HT-29 (cell line): ENCODE results near the gene IMP4. TPM values are rescaled to one million over a fixed set of nuclear protein-coding genes. Genes with fewer than 3 reads are reported as not detected.
A peak's percentile ranks its signal among the peaks of the same experiment; 100 is the strongest.

Experiments
- DNase-seq: peaks from one replicate; pipeline ENCODE4 v3.0.0-alpha.2; 2015; ENCODE audit warnings: low spot score
- total RNA-seq: library from RNA; depleted of rRNA; stranded (reverse); fragments of >200 nt; shearing (Covaris generic); gene quantifications from 2 replicates; pipeline ENCODE4 v1.2.3, GENCODE V29; 2014

IMP4 gene
- total RNA-seq, 1 experiment from 2014 or later, result 170 TPM

GRCh38 chr2:130355578-130356431 lies 13.1 kb downstream of the IMP4 start, which contains the start of gene PTPN18:
Gene PTPN18, plus strand, starts transcription at chr2:130356056. Its CDS starts 52 bp downstream, at chr2:130356108.
- DNase-seq, result peak; percentile 87

DNA sequence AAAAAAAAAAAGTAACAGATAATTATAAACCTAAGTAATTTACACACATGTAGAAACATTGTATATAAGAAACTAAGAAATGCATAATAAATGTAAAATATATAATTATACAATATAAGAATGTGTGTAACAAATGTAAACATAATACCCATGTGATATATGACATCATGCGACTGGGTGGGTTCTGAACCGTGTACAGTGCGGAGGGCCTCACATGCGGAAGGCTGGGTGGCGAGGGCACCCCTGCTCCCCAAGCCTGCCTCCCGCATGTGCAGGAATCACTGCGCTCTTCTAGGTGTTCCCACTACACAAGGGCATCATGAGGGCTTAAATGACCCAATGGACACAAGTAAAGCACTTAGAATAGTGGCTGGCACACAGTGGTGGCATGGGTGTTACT lies 15.2 kb downstream of the IMP4 start:
- no peak for DNase-seq

- no peak for DNase-seq
Measured at GRCh38 chr2:130358420-130359350, 16.0 kb downstream of the IMP4 start.

DNA sequence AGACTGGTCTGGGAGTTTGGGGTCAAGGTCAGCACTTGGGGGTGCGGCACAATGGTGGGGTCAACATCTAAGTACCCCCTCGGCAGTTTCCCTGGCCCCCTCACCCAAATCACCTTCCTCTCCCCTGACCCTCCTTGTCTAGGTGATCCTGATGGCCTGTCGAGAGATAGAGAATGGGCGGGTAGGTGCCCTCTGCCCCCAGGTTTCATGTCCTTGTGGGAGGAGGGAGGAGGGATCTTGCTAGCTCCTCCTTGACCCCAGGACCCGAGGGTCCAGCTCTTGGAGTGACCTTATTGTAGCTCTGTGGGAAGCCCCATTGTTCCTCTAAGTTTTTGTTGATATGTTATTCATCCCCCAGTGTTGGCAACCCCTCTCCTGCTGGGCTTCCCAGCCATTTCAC lies 16.8 kb downstream of the IMP4 start:
- DNase-seq, result no peak

GRCh38 chr2:130363479-130363878 lies 20.8 kb downstream of the IMP4 start:
- DNase-seq, result no peak

DNA sequence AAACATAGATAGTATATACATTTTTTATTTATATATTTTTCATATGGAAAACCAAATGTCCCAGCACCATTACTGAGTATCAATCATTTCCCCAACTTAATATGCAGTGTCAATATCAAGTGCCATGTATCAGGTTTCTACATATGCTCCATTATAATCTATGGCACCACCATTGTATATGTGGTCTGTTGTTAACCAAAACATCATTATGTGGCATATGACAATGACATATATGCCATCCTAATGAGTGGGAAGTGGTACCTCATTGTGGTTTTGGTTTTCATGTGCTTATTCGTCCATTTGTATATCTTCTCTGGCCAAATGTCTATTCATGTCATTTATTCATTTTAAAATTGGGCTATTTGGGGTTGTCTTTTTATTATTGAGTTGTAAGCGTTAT lies 22.4 kb downstream of the IMP4 start:
- no peak for DNase-seq

GRCh38 chr2:130365963-130366362 lies 23.3 kb downstream of the IMP4 start:
- no peak for DNase-seq

DNA sequence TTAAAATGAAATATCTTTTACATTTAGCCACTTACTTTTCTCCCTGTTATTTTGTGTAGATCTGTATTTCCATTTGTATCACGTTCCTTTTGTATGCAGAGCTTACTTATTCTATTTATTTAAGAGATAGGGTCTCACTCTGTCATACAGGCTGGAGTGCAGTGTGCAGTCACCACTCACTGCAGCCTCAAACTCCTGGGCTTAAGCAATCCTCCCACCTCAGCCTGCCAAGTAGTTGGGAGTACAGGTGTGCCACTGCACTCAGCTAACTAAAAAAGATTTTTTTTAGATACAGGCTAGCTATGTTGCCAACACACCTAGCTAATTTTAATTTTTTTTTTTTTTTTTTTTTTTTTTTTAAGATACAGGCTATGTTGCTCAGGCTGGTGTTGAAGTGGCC lies 24.0 kb downstream of the IMP4 start:
- DNase-seq, result no peak

DNA sequence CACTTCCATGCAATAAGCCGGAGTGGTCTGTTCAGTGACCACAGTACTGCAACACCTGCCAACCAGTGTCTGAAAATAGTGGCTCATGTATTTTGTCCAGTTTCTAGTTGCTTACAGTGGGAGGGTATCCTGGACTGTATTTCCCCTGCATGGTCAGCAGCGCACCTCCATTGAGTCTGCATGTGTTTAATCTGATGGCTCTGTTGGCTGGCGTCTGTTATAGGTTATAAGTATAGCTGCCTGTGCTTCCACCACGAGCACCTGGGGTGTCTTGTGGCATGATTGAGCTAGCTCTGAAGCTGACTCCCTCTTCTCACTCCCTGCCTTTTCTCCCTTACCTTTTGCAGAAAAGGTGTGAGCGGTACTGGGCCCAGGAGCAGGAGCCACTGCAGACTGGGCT lies 26.1 kb downstream of the IMP4 start:
- no peak for DNase-seq

GRCh38 chr2:130369311-130369964 lies 26.7 kb downstream of the IMP4 start:
- DNase-seq, result no peak

DNA sequence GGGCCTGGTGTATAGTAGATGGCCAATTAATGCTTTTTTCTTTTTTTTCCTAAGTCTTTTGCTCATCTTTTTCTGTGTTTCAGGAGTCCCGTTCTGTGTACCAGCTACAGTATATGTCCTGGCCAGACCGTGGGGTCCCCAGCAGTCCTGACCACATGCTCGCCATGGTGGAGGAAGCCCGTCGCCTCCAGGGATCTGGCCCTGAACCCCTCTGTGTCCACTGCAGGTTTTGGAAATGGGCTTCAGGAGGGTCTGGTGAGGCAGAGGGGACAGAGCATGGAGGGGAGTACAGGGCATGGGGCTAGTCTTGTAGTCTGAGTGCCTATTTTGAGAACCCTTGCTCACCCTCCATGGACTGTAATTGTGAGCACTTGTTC lies 27.3 kb downstream of the IMP4 start:
- DNase-seq, result no peak

DNA sequence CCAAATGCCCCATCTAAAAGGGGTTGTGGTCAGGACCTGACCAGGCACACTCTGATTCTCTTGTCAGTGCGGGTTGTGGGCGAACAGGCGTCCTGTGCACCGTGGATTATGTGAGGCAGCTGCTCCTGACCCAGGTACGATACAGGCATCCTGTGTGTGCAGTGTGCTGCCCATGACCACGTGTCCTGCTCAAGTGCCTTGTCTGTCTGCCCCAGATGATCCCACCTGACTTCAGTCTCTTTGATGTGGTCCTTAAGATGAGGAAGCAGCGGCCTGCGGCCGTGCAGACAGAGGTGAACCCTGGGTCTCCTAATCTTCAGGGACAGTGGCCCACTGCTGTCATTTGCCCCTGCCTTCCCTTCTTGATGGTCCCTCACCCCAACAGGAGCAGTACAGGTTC lies 27.8 kb downstream of the IMP4 start:
- DNase-seq, result no peak

- peak; percentile 68 for DNase-seq
Measured at GRCh38 chr2:130371723-130372054, 29.0 kb downstream of the IMP4 start.

- DNase-seq, result peak; percentile 90
Measured at GRCh38 chr2:130372055-130372832, 29.5 kb downstream of the IMP4 start.

DNA sequence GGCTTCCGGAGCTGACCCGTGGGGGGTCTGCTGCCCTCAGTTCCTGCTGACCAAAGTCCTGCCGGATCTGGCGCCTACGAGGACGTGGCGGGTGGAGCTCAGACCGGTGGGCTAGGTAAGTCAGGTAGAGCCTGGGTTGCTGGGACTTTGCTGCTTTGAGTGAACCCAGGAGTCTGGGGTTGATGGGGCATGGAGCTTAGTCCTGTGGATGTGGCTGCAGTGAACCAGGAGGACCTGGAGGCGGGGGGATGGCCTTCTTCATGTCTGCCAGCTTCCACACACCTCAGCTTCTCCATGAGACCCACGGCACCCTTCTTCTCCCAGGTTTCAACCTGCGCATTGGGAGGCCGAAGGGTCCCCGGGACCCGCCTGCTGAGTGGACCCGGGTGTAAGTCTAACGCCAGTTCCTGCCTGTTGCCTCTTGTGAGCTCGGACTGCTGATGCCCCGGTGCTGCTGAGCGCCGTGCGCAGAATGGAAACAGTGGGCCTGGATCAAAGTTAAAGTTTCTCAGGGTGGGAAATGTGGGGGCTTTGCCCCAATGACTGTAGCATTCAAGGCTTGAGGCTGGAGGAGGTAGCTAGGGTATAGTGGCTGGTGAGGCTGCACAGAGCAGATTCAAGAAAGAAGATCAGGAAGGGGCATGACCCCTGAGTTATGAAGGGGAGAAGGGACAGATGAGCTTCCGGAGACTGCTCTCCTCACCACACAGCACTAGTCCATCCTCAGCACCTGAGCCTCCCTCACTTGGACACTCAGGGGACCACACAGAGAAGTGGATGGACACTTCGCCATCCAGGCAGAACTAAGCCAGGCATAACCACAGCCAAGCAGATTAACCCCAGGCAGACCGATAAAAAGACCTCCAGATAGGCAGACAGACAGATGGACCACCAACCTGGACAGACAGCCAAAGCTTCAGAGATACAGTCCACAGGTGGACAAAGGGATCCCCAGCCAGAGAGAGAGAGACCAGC lies 30.4 kb downstream of the IMP4 start:
- peak; percentile 31 for DNase-seq

GRCh38 chr2:130373808-130374365 lies 31.2 kb downstream of the IMP4 start:
- no peak for DNase-seq

- DNase-seq, result no peak
Measured at GRCh38 chr2:130374587-130375290, 32.0 kb downstream of the IMP4 start.

DNA sequence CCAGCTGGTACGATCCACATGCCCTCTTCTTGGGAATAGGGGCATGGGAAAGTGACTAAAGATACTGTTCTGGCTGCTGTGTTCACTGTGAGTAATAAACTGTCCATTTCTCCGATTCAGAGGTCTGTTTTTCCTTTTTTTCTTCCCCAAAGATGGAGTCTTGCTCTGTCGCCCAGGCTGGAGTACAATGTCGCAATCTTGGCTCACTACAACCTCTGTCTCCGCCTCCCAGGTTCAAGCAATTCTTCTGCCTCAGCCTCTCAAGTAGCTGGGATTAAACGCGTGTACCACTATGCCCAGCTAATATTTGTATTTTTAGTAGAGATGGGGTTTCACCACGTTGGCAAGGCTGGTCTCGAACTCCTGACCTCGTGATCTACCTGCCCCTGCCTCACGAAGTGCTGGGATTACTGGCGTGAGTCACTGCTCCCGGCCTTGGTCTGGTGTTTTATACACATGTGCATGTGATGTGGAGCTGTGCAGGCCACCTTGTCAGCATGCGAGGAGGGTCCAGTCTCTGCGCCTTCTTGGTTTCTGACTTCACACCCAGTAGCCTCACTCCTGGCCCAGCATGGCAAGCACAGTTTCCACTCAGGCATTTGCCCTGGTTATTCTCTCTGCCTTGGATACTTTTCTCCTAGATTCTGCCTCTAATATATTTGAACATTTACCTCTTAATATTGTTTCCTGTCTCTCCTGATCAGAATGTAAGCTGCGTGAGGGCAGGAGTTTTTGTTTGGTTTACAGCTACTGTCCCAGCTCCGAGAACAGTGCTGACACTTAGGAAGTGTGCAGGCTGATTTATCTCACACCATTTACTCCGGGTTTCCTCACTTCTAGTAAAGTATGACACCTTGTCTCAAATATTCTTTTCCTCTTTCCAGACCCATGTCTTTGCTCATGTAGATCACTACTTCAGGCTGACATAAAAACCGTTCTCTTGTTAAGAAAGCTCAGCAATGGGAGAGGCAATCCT lies 32.9 kb downstream of the IMP4 start:
- DNase-seq, result no peak
